H1 (cell line): Measurements from ENCODE around the gene TEX22. TPM values are rescaled to one million over a fixed set of nuclear protein-coding genes. Genes with fewer than 3 reads are reported as not detected.

ENCODE experiments used
- CHD1 ChIP-seq: IDR thresholded peaks from 2 replicates; pipeline ENCODE4 v1.6.1; 2012; ENCODE audit warnings: low read depth, low read length, improper control_type of control experiment
- EGR1 ChIP-seq: IDR thresholded peaks from 2 replicates; pipeline ENCODE4 v1.6.1; 2011; ENCODE audit warnings: low read depth, low read length, borderline replicate concordance
- KDM5A ChIP-seq: fragments of 200-600 bp; IDR thresholded peaks from 2 replicates; pipeline ENCODE4 v1.7.1; 2012; ENCODE audit warnings: mild to moderate bottlenecking, low read length, inconsistent platforms, mixed read lengths
- NRF1 ChIP-seq: IDR thresholded peaks from 2 replicates; pipeline ENCODE4 v1.6.1; 2011; ENCODE audit warnings: mild to moderate bottlenecking, low read depth, low read length, improper control_type of control experiment
- POLR2A ChIP-seq, 2 experiments: IDR thresholded peaks; 1 replicate in 1 of 2; 2 replicates in 1 of 2; pipeline ENCODE4 v1.6.1; 2011; ENCODE audit warnings: low read depth in 2 of 2, low read length in 2 of 2, mild to moderate bottlenecking in 2 of 2; ENCODE audit errors: control extremely low read depth in 1 of 2
- POLR2AphosphoS5 ChIP-seq: IDR thresholded peaks from 2 replicates; pipeline ENCODE4 v1.6.1; 2011; ENCODE audit warnings: low read depth, low read length
- POU5F1 ChIP-seq: IDR thresholded peaks from 2 replicates; pipeline ENCODE4 v1.6.1; 2011; ENCODE audit warnings: low read depth, mild to moderate bottlenecking, low read length, moderate library complexity
- SIN3A ChIP-seq, 2 experiments: IDR thresholded peaks in 1 of 2; conservative IDR thresholded peaks in 1 of 2; 2 replicates each; pipeline ENCODE4 v1.6.1; 2011 to 2012; ENCODE audit warnings: low read length in 2 of 2, improper control_type of control experiment in 1 of 2, low read depth in 1 of 2, mild to moderate bottlenecking in 1 of 2
- TAF1 ChIP-seq: IDR thresholded peaks from 2 replicates; pipeline ENCODE4 v1.6.1; 2011; ENCODE audit warnings: mild to moderate bottlenecking, low read depth, low read length
- TAF7 ChIP-seq: optimal IDR thresholded peaks from 2 replicates; pipeline ENCODE3; 2011; ENCODE audit warnings: low read depth, mild to moderate bottlenecking, inconsistent platforms, low read length, moderate library complexity, borderline replicate concordance
- TBP ChIP-seq: IDR thresholded peaks from 2 replicates; pipeline ENCODE4 v1.6.1; 2011; ENCODE audit warnings: low read depth, low read length, improper control_type of control experiment
- TEAD4 ChIP-seq: IDR thresholded peaks from 2 replicates; pipeline ENCODE4 v1.6.1; 2012; ENCODE audit warnings: low read depth, low read length, inconsistent platforms, mixed read lengths
- YY1 ChIP-seq: IDR thresholded peaks from 2 replicates; pipeline ENCODE4 v1.6.1; 2011; ENCODE audit warnings: low read depth, mild to moderate bottlenecking, low read length
- polyA plus RNA-seq, 7 experiments: library from polyadenylated mRNA; depleted of rRNA in 3 of 7; stranded (reverse) in 5 of 7; unstranded in 2 of 7; fragments of >200 nt in 5 of 7; fragments of 200-250 nt in 2 of 7; gene quantifications; 1 replicate in 5 of 7; 2 replicates in 1 of 7; 4 replicates in 1 of 7; pipeline versions ENCODE4 v1.2.1 to v1.2.3, GENCODE V29; 2011 to 2013; ENCODE audit warnings: missing spikeins in 2 of 7, mixed read lengths in 2 of 7
- total RNA-seq: library from RNA; stranded (reverse); fragmentation: NEBNext Ultra II Directional; extraction: Animal tissue kit (Norgen Biotek cat#: 25700); gene quantifications from 2 replicates; pipeline ENCODE4 v1.2.1, GENCODE V29; 2021

Gene TEX22
- total and polyA plus RNA-seq, 2 of the 8 experiments (the other 6 are each of a cell fraction or from before 2014, with no cell fraction given): 0.24 to 0.39 TPM

- TF ChIP-seq TAF1: 0 out of 2 replicates have a peak, but pooled peaks have one; percentile 40
- no peak for TF ChIP-seq TAF7
- TF ChIP-seq EGR1: no peak; the same call in 1 of the 2 replicates
- TF ChIP-seq TEAD4: no peak
- peak; percentile 41; the same call in 1 of the 2 replicates for TF ChIP-seq POLR2AphosphoS5
- peak in 1 of 2 experiments; percentile 82; a peak in 2 of 3 replicates for TF ChIP-seq POLR2A (IDR thresholded peaks at IDR 0.05; ENCODE audit: control extremely low read depth in 1 of 2, low read depth in 2 of 2, low read length in 2 of 2)
- TF ChIP-seq CHD1: no peak
- 0 out of 2 replicates have a peak, but pooled peaks have one; percentile 54 for TF ChIP-seq YY1
- TF ChIP-seq KDM5A: no peak
- TF ChIP-seq TBP: peak; percentile 40; the same call in 1 of the 2 replicates
- TF ChIP-seq SIN3A (conservative IDR thresholded peaks at IDR 0.05 in 1 of 2, IDR thresholded peaks at IDR 0.05 in 1 of 2; ENCODE audit: low read depth in 1 of 2, low read length in 2 of 2): no peak
- TF ChIP-seq POU5F1: no peak
- TF ChIP-seq NRF1: peak; percentile 47
These were observed at the start of gene TEX22 (continued) for GRCh38 chr14:105398044-105398725.
